Measurements from ENCODE around the gene DHX40. TPM values are rescaled to one million over a fixed set of nuclear protein-coding genes. Genes with fewer than 3 reads are reported as not detected.

The DHX40 gene
- total RNA-seq, 1 donor from 2014 or later, result 4.8 TPM

DNA sequence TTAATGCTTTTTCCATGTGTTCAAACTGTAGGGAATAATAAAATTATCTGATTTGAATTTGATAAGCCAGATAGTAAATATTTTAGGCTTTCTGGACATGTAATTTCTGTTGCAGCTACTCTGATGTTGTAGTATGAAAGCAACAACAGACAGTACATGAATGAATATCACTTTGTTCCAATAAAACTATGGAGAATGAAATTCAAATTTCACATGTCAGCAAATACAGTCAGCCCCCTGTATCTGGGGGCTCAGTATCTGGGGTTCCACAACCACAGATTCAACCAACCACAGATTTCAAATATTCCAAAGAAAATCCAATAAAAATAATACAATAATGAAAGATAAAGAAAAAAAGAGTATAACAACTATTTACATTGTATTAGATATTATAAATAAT lies 46.1 kb downstream of the DHX40 start:
- no peak for DNase-seq (ENCODE audit: low spot score in 2 of 2)
- Histone ChIP-seq H3K9me3 (no peaks in the 10 kb centered on the region), H3K4me3 (no peak overlapping the region), H3K27me3 (no peaks in the 10 kb centered on the region), H3K4me1 (no peaks in the 10 kb centered on the region), H3K36me3 (peaks cover 10 to 13% of the 10 kb centered on the region in 2 donors), H3K27ac (no peak overlapping the region)
- TF ChIP-seq, protein P1, sequence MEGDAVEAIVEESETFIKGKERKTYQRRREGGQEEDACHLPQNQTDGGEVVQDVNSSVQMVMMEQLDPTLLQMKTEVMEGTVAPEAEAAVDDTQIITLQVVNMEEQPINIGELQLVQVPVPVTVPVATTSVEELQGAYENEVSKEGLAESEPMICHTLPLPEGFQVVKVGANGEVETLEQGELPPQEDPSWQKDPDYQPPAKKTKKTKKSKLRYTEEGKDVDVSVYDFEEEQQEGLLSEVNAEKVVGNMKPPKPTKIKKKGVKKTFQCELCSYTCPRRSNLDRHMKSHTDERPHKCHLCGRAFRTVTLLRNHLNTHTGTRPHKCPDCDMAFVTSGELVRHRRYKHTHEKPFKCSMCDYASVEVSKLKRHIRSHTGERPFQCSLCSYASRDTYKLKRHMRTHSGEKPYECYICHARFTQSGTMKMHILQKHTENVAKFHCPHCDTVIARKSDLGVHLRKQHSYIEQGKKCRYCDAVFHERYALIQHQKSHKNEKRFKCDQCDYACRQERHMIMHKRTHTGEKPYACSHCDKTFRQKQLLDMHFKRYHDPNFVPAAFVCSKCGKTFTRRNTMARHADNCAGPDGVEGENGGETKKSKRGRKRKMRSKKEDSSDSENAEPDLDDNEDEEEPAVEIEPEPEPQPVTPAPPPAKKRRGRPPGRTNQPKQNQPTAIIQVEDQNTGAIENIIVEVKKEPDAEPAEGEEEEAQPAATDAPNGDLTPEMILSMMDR (IDR thresholded peaks at IDR 0.05), result no peak
- intact Hi-C loops (cut with DNase I), result no loop called here

GRCh38 chr17:59616253-59616920 lies 51.0 kb downstream of the DHX40 start:
- TF ChIP-seq, protein P1 (IDR thresholded peaks at IDR 0.05), result no peak
- Histone ChIP-seq H3K36me3 (no peaks in the 10 kb centered on the region), H3K27me3 (no peaks in the 10 kb centered on the region), H3K4me1 (peaks cover 3 to 4% of the 10 kb centered on the region in 2 donors), H3K4me3 (no peak overlapping the region), H3K27ac (no peak overlapping the region), H3K9me3 (no peaks in the 10 kb centered on the region)
- DNase-seq (ENCODE audit: low spot score in 2 of 2), result no peak
- intact Hi-C loops (cut with DNase I), result loop anchor here (5.0 kb wide), 1 partner anchor 49 kb away; the partner anchor contains the start of gene DHX40

DNA sequence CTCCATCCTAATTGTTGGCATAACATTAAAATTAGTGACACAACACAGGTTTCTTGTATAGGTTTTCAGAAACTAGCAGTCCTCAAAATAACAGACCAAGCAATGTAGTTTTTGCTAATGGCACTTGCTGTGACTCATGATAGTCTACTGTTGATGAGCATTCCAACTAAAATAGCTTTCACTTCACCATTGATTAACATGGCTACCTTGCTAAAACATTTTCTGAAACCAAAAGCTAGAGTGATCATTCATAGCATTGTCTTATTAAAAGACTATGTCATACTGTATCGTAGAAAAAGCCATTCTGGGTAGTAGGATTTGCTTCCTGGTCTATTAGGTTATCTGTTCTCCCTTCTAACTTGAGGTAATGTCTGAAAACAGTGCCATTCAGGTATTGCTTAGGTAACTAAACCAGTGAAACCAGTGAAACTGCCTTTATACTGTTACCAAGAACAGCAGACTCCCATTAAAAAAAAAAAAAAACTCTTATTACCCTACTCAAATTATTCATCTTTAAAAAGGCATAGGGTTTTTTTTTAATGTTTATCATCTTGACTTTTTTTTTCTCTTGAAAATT lies 51.8 kb downstream of the DHX40 start:
- TF ChIP-seq, protein P1 (IDR thresholded peaks at IDR 0.05), result no peak
- H3K27me3 ChIP-seq, result no peaks in the 10 kb centered on the region
- H3K36me3 ChIP-seq, result no peaks in the 10 kb centered on the region
- intact Hi-C loops (cut with DNase I), result loop anchor here (5.0 kb wide), 1 partner anchor 50 kb away; the partner anchor contains the start of gene DHX40
- no peak for DNase-seq (ENCODE audit: low spot score in 2 of 2)
- H3K4me3 ChIP-seq, result no peak overlapping the region
- no peaks in the 10 kb centered on the region for H3K9me3 ChIP-seq
- H3K4me1 ChIP-seq, result peaks cover 5 to 13% of the 10 kb centered on the region in 2 donors
- peak overlapping the region in 1 of 2 donors; percentile 98 for H3K27ac ChIP-seq

DNA sequence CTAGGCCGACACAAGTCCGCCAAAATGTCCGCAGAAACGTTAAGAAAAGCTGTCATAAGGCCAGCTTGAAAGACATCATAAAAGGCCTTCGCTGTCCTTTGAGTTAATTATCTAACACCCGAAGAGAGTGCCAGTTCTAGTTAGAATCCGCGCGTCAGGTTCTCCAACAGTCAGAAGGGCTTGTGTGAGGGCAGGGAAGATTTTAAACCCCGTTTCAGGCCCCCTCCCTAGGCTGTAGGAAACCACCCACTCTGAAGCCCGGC lies 53.6 kb downstream of the DHX40 start:
- TF ChIP-seq, protein P1 (IDR thresholded peaks at IDR 0.05), result no peak
- H3K36me3 ChIP-seq, result no peaks in the 10 kb centered on the region
- peaks cover 9 to 29% of the 10 kb centered on the region in 2 donors for H3K4me1 ChIP-seq
- H3K27ac ChIP-seq, result peak overlapping the region; percentile 98 to 99
- intact Hi-C loops (cut with DNase I), result loop anchor here (1.0 to 5.0 kb wide), 4 partner anchors 24 to 88 kb away; partner anchors contain the start of genes DHX40, PTRH2 and VMP1
- peak overlapping the region; percentile 73 to 97 for H3K4me3 ChIP-seq
- H3K27me3 ChIP-seq, result no peaks in the 10 kb centered on the region
- no peaks in the 10 kb centered on the region for H3K9me3 ChIP-seq
- no peak for DNase-seq (ENCODE audit: low spot score in 2 of 2)

- TF ChIP-seq, protein P1 (IDR thresholded peaks at IDR 0.05), result no peak
- peaks cover 9 to 31% of the 10 kb centered on the region in 2 donors for H3K4me1 ChIP-seq
- intact Hi-C loops (cut with DNase I), result loop anchor here (1.0 to 5.0 kb wide), 4 partner anchors 23 to 88 kb away; partner anchors contain the start of genes DHX40, PTRH2 and VMP1
Observed at GRCh38 chr17:59619298-59620063, 54.1 kb downstream of the DHX40 start, which contains the start of gene CLTC. Gene CLTC, plus strand, starts transcription at chr17:59619895. Its CDS starts 237 bp downstream, at chr17:59620132.

More at GRCh38 chr17:59619298-59620063, 54.1 kb downstream of the DHX40 start, which contains the start of gene CLTC:
- DNase-seq (ENCODE audit: low spot score in 2 of 2), result peak; percentile 77 to 96
- Histone ChIP-seq H3K27me3 (no peaks in the 10 kb centered on the region), H3K9me3 (no peaks in the 10 kb centered on the region), H3K36me3 (no peaks in the 10 kb centered on the region), H3K27ac (peak within 1 kb of the TSS; percentile 98 to 99), H3K4me3 (peak within 1 kb of the TSS; percentile 73 to 97)

Measured in ascending aorta (tissue), 2 donors.